Eye (tissue), 1 donor: ENCODE measurements around the gene KRT35.

Experiments used
- DNase-seq: peaks from one replicate; pipeline ENCODE4 v3.0.0-alpha.2; 2015

The KRT35 gene

GRCh38 chr17:41511116-41511515, 30.2 kb upstream of the KRT35 start:
- DNase-seq, result no peak

- no peak for DNase-seq
Observed at GRCh38 chr17:41510251-41511065, 29.5 kb upstream of the KRT35 start.

- no peak for DNase-seq
Observed at GRCh38 chr17:41507315-41507880, 26.4 kb upstream of the KRT35 start.

GRCh38 chr17:41505809-41506767, 25.1 kb upstream of the KRT35 start:
- DNase-seq, result no peak

GRCh38 chr17:41505007-41505808, 24.3 kb upstream of the KRT35 start, which contains the start of gene KRT13:
TSS of gene KRT13 (minus strand) at chr17:41505612. CDS start at chr17:41505550, 62 bp downstream.
- no peak for DNase-seq

- no peak for DNase-seq
Observed at GRCh38 chr17:41504246-41504977, 23.5 kb upstream of the KRT35 start.

GRCh38 chr17:41503202-41503601, 22.3 kb upstream of the KRT35 start:
- no peak for DNase-seq

- DNase-seq, result peak; percentile 34
Observed at GRCh38 chr17:41500131-41500911, 19.4 kb upstream of the KRT35 start.

GRCh38 chr17:41499714-41500113, 18.8 kb upstream of the KRT35 start:
- DNase-seq, result no peak

GRCh38 chr17:41498276-41498675, 17.3 kb upstream of the KRT35 start:
- no peak for DNase-seq

GRCh38 chr17:41496803-41497484, 16.0 kb upstream of the KRT35 start:
- DNase-seq, result peak; percentile 28

- no peak for DNase-seq
Observed at GRCh38 chr17:41494524-41494923, 13.6 kb upstream of the KRT35 start.

- peak; percentile 49 for DNase-seq
Observed at GRCh38 chr17:41492771-41493170, 11.8 kb upstream of the KRT35 start.

GRCh38 chr17:41492351-41492750, 11.4 kb upstream of the KRT35 start:
- no peak for DNase-seq

GRCh38 chr17:41491476-41491875, 10.5 kb upstream of the KRT35 start:
- no peak for DNase-seq

- no peak for DNase-seq
Observed at GRCh38 chr17:41490000-41490990, 9.3 kb upstream of the KRT35 start.

- no peak for DNase-seq
Observed at GRCh38 chr17:41489531-41489930, 8.6 kb upstream of the KRT35 start, which contains the start of gene KRT36. TSS of gene KRT36 (minus strand) at chr17:41489910. CDS start at chr17:41489864, 46 bp downstream.

GRCh38 chr17:41486809-41487530, 6.0 kb upstream of the KRT35 start:
- no peak for DNase-seq
